ENCODE results near the gene MYLK2.
"Not testable (repeated sequence)": the region's sequence is repeated elsewhere in the genome, so short reads cannot be mapped to it uniquely, and the experiment has no call there.

The MYLK2 gene

DNA sequence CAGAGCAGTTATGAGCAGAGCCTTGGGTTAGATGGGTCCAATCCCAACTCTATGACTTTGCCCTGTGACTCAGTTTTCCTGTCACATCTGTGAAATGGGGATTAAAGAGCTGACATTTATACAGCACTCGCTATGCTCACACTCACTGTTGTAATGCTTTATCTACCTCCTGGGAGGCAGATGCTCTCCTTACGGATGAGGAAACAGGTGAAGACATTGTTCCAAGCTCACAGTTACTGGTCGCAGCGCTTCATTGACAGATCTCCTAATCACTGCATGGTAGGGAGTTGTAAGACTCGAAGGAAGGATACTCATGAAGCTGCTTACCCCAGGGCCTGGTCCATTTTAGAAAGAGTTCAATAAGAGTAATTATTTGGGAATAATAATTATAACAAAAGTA lies 2.9 kb upstream of the MYLK2 start:
- DNase-seq: peak in 1 of 2 experiments; percentile 54

DNA sequence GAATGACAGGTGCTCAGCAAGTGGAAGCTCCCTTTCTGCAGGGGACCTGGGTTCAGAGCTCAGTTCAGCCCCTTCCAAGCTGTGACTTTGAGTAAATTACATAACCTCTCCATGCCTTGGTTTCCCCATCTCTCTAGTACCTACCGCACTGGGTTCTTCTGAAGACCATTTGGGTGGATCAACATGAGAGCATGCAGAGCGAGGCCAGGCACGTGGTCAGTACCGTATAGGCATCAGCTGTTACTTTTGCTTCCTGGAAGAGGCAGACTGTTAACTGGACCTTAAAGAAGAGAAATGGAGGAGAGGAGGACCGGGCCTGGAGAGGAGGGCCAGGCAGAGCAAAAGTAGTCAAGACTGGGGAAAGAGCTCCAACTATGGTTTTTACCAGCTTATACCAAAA lies 1.7 kb upstream of the MYLK2 start:
- no peak for DNase-seq

DNA sequence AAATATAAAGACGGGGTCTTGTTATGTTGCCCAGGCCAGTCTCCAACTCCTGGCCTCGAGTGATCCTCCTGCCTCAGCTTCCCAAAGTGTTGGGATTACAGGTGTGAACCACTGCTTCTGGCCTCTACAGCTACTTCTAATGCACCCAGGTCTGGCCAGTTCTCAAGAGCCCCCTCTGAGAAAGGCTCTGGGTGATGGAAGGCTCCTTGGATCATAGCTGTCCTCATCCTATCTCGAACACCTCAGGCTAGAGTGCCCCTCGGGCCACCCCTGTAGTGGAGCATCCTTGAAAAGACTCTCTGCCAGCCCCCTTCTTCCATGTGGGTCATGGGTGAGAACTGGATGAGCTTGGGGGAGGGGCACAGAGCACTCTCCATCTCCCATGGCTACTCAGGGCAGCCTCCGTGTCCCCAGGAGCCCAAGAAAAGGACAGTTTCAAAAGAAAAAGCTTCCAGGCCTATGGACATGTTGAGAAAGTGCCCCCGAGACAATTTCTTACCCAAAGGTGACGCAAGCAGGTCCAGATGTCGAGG lies 714 bp upstream of the MYLK2 start:
- no peak for DNase-seq

DNA sequence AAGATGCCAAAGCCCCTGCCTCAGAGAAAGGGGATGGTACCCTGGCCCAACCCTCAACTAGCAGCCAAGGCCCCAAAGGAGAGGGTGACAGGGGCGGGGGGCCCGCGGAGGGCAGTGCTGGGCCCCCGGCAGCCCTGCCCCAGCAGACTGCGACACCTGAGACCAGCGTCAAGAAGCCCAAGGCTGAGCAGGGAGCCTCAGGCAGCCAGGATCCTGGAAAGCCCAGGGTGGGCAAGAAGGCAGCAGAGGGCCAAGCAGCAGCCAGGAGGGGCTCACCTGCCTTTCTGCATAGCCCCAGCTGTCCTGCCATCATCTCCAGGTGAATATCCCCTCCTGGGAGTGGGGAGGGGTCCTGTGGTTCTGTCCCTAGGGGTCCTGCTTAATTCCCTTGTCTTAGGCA lies 1.1 kb downstream of the MYLK2 start:
- no peak for DNase-seq

DNA sequence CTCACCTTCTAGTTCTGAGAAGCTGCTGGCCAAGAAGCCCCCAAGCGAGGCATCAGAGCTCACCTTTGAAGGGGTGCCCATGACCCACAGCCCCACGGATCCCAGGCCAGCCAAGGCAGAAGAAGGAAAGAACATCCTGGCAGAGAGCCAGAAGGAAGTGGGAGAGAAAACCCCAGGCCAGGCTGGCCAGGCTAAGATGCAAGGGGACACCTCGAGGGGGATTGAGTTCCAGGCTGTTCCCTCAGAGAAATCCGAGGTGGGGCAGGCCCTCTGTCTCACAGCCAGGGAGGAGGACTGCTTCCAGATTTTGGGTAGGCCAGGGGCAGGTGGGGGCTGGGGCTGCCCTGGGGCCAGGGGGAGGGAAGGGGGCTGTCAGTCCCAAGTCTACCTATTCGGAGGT lies 2.3 kb downstream of the MYLK2 start:
- DNase-seq: no peak

DNA sequence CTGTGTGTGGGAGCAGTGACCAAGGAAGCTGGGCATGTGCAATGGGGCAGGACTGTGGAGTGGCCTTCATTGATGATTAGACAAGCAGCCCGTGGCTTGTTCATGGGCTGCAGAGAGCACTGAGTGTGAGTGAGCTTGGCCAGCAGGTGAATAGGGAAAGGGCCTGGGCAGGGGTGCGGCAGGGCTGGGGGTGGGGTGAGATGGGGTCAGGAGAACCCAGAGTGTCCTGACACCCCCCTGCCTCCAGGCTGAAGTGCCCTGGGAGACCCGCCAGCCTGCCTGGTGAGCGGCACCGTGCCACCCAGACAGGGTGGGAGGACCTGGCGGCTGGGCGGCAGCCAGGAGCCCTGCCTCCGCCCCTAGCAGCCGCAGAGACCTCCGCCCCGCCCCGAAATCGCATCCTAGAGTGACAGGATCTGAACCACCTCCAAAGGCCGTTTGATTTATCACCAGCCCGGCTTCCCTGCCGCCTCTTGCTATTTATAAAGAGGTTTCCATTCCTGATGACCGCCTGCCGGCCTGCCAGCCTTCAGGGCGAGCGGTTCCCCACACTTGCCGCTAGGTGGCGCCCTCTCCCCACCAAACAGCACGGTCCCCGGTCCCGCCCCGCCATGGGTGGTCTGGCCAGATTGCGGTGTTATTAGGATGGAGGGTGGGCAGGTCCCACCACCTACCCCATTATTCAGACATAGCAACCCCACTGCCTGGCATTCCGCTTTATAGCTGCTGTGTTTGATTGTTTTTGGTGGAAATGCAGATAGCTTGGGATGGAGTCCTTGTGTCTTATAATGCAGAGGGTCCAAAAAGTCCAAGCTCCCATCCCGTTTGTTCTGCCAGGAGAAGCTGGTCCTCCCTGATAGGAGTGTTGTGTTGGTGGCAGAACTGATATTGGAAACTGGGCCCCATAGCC lies 3.5 kb downstream of the MYLK2 start:
- peak; percentile 86 to 95 for DNase-seq

DNA sequence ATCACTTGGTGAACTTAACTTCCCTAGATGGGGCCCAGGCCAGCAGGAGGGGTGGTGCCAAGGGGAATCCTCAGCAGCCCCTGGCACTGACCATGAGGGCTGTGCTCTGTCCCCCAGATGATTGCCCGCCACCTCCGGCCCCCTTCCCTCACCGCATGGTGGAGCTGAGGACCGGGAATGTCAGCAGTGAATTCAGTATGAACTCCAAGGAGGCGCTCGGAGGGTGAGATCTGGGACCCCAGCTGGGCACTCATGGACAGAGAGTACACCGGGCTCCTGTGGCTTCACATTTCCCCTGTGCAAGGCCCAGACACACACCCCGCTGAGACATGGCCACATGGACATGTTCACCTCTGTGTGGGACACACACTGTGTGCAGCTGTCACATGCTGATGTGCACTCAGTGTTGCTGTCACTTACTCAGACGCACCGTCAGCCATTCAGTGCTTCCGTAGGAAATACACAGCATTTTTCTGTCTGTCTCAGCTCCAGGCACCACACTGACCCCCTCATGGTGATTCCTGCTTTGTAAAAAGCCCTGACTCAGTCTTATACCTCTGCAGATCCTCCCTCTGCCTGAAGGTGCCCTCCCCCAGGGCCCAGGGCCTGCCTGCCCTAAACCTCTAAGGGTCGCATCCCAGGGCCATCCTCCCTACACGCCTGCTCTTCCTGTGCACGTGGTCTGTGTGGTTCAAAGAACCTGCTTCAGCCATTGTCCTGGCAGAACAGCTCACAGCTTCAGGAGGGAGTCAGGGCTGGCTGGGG lies 4.4 kb downstream of the MYLK2 start:
- DNase-seq: no peak

DNA sequence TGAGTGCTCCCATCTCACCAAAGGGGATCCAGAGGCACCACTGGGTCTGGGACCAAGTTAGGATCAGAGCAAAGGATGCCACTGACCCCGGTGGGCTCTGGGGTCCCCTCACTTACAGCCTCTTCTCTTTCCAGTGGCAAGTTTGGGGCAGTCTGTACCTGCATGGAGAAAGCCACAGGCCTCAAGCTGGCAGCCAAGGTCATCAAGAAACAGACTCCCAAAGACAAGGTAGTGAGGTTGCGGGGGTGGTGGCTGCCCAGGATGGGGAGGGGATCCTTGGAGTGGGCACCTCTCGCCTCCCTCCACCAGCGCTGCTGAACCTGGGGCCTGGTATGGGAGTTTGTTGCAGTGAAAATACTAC lies 4.9 kb downstream of the MYLK2 start:
- no peak for DNase-seq

DNA sequence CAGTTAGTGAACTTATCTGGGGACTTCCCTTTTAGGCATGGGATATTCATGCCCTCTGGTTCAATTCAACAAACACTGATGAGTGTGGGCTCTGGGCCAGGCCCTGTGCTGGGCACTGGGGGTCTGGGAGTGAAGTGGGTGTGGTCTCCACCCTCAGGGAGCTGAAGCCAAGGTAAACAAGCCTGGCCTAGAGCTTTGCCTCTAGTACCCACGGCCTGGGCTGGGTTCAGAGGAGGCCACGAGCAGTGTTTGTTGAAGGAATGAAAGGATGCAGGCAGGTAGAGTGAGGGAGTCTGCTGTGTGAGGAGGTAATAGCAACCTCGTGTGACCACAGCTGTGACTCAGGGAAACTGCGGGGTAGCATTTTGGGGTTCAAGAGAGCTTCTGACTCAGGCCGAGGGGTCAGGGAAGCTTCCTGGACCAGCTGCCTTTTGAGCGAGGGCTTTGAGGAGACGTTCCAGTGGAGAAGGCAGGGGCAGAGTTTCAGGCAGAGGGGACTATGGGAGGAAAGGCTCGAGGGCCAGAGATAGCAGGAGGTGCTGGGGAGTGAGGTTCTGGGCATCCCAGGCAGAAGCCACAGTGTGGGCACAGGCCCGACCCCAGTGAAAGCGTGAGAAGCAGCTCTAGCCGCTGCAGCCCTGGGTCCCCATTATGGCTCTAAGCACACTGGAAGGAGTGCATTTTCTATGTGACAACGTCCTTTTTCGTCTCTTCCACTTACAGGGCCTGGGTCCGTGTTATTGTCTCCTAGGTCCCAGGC lies 5.6 kb downstream of the MYLK2 start:
- peak in 1 of 2 experiments; percentile 30 for DNase-seq

DNA sequence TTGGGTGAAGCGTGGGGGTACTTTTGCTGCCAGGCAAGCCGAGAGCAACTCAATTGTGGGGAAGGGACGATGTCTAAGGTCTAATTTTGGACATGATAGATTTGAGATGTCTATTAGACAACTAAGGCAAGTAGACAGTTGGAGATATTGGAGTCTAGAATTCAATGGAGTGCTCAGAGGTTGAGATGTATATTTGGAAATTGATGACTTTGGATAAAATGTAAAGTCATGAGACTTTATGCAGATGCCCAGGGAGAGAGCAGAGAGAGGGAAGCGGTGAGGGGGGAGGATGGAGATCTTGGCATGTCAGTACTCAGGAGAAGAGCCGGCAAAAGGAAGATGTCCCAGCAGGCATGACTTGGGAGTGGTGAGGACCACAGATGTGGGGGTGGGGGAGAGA lies 6.9 kb downstream of the MYLK2 start:
- no peak for DNase-seq

DNA sequence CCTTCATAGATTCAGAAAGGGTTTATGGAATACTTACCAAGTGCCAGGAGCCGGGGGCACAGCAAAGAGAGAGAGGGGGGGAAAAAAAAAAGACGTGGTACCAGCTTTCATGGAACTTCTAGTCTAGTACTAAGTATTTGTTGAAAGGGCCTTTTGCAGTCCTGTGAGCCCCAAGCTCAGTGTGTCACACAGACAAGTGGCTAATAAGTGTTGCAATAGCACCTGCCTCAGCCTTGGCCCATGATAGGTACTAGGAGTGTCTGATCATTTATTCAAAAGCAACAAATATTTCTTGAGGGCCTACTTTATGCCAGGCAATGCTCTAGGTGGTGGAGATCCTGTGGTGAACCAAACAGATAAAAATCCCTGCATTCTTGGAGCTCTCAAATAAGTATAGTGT lies 7.9 kb downstream of the MYLK2 start:
- no peak for DNase-seq

DNA sequence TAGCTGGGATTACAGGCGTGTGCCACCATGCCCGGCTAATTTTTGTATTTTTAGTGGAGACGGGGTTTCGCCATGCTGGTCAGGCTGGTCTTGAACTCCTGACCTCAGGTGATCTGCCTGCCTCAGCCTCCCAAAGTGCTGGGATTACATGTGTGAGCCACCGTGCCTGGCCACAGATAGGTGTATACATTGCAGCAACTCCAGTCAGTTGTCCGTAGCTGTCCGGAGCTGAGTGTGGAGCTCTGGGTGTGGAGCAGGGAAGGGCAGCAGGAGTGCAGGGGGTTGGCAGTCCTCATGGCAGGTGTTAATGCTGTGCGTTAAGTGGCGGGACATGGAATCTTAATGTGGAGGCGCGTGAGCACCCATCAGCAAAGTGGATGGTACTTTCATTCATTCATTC lies 8.9 kb downstream of the MYLK2 start:
- not testable (repeated sequence) for DNase-seq

DNA sequence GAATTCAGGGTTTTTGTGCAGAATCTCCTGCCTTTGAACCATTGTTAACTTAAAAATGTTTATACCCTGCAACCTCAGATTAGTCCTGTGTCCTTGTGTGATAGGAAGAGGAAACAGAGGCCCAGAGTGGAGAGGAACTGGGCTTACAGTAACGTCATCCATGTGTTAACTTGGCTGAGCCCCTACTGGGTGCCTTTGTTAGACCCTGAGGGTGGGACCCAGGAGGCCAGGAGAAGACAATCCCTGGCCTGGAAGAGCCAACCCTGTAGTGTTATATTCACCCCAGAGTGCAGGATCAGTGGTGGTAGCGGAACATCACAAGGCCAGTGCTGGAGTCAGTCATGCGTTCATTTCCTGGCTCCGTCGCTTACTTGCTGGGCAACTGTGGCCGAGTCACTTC lies 10.6 kb downstream of the MYLK2 start:
- no peak for DNase-seq

DNA sequence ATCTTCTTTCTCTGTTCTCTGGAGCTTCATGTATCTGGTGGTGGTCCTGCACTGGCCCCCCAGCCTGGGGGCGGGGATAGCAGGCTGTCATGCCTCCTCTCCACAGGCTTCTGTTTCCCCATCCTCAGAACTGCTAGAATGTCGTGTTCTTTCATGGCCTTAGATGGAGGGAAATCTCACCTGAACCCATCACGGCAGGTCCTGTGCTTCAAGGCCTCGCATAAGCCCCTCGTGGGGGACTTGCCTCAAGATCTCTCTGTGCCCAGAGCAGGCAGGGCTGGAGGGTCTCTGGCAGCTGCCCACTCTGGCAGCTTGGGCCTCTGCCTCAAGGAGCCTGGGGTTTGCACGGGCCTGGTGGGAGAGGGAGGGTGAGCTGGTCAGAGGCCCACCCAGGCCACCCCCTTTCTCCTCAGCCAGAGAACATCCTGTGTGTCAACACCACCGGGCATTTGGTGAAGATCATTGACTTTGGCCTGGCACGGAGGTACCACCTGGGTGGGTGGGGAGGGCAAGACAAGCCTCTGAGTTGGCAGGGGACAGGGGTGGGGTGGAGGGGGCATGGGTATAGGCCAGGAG lies 11.3 kb downstream of the MYLK2 start:
- no peak for DNase-seq

DNA sequence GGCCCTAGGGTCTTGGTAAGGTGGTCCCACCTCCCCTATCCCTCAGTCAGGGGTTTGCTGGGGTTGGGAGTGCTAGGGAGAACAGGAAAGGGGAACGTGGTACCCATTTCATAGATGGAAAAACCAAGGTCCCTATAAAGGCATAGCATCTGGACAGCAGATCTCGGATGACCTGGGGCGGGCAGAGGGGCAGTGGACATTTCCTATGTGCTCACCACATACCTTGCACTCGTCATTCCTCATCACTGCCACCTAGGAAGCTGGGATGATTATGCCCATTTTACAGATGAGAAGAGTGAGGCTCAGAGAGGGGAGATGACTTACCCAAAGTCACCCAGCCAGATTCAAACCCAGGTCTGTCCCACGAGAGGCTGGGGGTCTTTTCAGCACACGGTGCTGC lies 12.1 kb downstream of the MYLK2 start:
- no peak for DNase-seq

DNA sequence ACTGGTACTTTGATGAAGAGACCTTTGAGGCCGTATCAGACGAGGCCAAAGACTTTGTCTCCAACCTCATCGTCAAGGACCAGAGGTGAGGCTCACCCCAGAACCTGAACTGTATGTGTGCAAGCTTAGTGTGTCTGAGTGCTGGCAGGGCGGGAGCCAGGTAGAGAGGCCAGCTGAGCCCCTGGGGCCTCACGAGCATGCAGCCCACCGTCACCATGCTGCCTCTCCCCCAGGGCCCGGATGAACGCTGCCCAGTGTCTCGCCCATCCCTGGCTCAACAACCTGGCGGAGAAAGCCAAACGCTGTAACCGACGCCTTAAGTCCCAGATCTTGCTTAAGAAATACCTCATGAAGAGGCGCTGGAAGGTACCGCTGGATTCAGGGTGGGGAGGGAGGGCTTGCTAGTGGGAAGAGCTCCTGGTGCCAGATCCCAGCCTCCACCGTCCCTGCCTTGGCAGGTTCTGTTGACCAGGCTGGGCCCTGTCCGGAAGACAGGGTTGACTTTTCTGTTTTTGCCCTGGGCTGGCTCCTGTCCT lies 12.7 kb downstream of the MYLK2 start:
- no peak for DNase-seq

DNA sequence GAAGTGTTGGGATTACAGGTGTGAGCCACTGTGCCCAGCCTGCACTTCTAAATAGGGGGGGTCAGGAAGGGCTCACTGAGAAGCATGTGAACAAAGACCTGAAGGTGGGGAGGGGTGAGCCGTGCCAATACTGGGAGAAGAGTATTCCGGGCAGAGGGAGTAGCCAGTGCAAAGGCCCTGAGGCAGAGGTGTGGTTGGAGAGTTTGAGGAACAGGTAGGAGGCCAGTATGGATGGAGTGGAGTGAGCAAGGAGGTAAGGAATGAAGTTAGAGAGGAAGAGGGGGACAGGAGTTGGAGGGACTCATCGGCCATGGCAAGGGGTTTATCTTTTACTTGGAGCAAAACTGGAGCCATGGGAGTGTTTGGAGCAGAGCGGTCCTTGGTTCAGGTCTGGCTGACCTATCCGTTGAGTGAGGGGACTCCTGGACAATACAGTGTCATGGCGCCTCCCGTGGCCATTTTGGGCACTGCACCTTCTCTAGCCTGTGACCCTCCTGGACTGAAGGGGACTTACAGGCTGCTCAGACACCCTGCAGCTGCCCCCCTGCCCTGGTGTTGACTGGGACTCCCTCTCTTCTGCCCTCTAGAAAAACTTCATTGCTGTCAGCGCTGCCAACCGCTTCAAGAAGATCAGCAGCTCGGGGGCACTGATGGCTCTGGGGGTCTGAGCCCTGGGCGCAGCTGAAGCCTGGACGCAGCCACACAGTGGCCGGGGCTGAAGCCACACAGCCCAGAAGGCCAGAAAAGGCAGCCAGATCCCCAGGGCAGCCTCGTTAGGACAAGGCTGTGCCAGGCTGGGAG lies 14.2 kb downstream of the MYLK2 start:
- DNase-seq: peak in 1 of 2 experiments; percentile 54

DNA sequence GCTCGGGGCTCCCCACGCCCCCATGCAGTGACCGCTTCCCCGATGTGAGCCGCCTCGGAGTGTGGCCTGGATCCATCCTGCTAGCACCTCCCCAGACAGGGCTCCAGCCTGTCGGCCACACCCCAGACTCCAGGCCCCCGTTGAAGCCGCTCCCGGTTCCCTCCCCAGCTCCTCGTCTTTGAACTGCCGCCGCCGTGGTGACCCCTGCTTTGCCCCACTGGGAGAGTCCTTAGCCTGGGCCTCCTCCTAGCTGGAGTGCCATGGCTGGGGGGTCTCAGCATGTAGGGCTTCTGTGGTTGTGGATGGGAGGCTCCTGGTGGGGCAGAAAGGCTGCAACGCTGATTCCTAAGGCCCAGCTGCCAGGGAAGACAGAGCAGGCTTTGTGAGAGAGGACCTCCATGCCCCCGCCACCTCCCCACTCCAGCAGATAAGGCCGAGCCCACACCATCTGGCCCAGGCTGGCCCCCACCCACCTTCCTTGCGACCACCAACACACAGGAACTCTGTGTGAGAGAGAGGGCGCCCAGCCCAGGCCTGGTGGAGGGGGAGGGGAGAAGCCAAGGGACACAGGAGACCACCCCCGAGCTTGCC lies 14.9 kb downstream of the MYLK2 start:
- no peak for DNase-seq

DNA sequence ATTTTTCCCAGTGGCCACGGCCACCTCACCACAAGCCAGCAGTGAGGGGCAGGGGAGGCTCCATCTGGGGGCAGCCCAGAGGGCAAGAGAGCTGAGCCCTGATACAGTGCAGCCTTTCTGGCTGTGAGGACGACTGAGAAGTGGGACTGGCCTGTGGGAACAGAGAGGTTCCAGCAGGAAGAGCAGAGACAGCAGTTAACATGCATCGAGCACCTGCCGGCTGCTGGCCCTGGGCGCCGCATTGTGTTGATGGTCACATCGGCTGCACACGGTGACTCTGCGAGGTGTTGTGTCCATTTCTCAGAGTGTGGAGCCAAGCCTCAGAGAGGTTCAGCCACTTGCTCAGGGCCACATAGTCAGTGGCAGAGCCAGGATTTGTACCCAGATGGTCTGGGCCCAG lies 16.4 kb downstream of the MYLK2 start:
- no peak for DNase-seq

DNA sequence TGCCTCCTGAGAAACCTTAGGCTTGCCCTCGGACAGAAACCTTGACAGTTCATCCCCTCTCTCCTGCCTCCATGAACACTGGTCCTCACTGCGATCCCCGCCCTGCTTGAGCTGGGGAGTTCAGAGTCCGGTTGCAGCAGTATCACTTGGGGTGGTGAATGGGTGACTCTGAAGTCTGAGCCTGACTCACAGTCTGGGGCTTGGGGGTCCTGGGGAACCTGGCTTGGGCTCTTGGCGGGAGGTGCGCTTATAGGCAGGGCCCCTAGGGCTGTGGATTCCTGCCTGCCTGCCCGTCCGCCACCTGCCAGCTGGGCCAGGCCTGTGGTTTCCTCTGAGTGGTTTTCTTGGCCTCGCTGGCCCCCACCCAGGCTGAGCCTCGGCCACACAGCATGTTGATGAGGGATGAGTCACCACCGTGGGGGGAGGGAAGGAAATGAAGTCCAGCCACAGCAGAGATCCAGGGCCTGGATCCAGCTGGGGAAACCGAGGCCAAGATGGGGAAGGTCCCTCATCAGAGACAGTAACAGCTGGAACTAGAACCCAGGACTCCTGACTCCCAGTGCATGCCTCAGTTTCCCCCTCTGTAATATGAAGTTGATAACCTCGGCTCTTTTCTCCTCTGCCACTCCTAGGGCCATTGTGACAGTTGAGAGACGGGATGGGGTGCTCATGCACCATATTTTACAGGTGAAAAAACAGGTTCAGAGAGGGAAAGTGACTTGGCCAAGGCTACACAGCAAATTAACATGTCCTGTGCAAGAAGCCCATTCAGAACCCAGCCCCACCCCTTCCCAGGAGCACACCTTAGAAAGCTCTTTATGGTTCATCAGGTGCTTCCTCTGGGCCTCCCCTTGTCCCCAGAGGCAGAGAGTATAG lies 17.1 kb downstream of the MYLK2 start:
- peak in 1 of 2 experiments; percentile 78 for DNase-seq
